GM12874 (cell line): Measurements from ENCODE around the gene TSPAN4.

Experiments
- CTCF ChIP-seq: IDR thresholded peaks from 2 replicates; pipeline ENCODE4 v1.5.1; 2011; ENCODE audit warnings: low read depth, mild to moderate bottlenecking, control low read depth, low read length, moderate library complexity; ENCODE audit not compliant: insufficient read depth

The TSPAN4 gene

GRCh38 chr11:802018-802617 is 40.5 kb upstream of the TSPAN4 start:
- no peak for TF ChIP-seq CTCF

- no peak for TF ChIP-seq CTCF
Measured at GRCh38 chr11:802693-803466, 39.8 kb upstream of the TSPAN4 start.

- TF ChIP-seq CTCF = no peak
Measured at GRCh38 chr11:803467-803742, 39.2 kb upstream of the TSPAN4 start.

- no peak for TF ChIP-seq CTCF
Measured at GRCh38 chr11:803770-804598, 38.7 kb upstream of the TSPAN4 start.

GRCh38 chr11:804599-804964 is 38.1 kb upstream of the TSPAN4 start:
- TF ChIP-seq CTCF = no peak

- TF ChIP-seq CTCF = no peak
Measured at GRCh38 chr11:808427-809286, 34.0 kb upstream of the TSPAN4 start.
